NCI-H748 (cell line): ENCODE data around the gene WDR18.
A peak's percentile ranks its signal among the peaks of the same experiment; 100 is the strongest.

Experiments
- DNase-seq: peaks from one replicate; lab custom pipeline; 2025; ENCODE audit not compliant: unreplicated experiment; lab: John Stamatoyannopoulos, UW

Gene WDR18

DNA sequence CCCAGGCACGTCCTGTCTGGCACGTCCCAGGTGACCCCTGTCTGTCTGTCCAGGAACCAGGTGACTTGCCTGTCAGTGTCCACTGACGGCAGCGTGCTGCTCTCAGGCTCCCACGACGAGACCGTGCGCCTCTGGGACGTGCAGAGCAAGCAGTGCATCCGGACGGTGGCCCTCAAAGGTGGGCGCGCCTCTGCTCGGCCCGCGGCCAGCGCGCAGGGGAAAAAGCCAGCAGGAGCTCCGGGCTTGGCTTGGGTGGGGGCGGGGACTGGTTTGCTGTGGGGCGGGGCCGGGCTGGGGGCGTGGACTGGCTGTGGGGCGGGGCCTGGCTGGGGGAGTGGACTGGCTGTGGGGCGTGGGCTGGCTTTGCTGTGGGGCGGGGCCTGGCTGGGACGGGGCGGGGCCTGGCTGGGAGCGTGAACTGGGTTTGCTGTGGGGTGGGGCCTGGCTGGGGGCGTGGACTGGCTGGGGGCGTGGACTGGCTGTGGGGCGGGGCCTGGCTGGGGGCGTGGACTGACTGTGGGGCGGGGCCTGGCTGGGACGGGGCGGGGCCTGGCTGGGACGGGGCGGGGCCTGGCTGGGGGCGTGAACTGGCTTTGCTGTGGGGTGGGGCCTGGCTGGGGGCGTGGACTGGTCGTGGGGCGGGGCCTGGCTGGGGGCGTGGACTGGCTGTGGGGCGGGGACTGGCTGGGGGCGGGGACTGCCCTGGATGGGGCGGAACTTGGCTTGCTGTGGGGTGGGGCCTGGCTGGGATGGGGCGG is 7.2 kb downstream of the WDR18 start:
- no peak for DNase-seq

DNA sequence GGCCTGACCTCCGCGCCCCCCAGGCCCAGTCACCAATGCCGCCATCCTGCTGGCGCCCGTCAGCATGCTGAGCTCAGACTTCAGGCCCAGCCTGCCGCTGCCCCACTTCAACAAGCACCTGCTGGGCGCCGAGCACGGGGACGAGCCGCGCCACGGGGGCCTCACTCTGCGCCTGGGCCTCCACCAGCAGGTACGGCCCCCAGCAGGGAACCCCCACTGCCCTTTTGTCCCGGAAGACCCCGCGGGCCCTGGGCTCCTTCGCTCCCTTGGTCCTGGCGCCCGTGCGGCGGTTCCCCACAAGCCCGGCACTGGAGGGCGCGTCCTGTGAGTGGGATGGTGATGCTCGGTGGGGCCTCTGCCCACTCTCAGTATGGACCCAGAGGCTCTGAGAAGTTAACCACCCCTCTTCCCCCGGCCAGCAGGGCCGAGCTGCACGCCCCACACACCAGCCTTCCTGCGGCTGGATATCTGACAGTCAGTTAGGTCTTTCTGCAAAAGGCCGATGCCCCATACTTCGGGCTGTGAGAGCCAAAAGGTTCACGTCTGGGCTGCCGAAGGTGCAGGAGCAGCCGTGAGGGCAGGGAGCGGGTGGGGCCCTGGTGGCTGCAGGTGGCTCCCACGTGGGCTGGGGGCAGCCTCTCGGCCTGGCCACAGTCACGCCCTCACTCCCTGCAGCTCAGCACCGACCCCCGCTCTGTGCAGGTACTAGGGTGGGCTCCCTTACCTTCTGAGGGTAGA is 8.0 kb downstream of the WDR18 start:
- no peak for DNase-seq

DNA sequence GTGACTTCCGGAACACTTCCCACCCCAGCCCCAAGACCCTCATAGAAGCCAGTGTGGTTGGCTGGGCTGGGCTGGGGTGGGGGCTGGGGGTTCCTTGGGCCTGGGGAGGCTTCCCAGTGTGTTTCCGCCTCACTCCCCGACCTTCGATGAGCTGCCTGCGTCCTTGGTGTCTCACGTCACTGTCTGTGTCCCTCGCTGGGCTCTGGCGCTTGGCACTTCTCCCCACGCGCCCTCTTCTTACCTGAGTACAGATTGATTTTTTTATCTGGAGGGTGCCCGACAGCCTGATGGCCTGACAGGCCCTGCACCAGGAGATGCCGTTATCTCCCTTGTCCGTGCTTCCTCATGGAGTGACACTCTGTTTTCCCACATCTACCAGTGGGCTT is 8.5 kb downstream of the WDR18 start:
- no peak for DNase-seq

DNA sequence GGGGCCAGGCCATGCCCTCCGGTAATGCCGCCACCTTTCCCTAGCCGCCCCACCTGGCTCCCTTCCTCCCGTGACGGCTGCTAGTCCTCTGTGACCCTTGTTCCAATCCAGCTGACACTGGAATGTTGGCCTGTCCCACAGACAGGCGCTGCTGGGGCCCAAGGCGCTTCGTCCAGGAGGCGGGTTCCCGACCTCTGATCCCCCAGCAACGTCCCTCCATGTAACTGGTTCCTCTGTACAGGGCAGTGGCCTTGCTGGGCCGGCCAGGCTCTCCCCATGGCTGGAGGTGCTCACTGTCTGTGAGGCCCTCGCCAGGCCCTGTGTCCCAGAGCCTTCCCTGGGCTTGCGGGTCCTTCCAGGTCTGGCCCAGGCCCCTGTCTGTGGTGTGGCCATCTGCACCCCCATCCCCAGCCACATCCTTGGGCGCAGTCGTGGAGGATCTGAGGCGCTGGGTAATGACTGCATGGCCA is 9.3 kb downstream of the WDR18 start:
- no peak for DNase-seq

DNA sequence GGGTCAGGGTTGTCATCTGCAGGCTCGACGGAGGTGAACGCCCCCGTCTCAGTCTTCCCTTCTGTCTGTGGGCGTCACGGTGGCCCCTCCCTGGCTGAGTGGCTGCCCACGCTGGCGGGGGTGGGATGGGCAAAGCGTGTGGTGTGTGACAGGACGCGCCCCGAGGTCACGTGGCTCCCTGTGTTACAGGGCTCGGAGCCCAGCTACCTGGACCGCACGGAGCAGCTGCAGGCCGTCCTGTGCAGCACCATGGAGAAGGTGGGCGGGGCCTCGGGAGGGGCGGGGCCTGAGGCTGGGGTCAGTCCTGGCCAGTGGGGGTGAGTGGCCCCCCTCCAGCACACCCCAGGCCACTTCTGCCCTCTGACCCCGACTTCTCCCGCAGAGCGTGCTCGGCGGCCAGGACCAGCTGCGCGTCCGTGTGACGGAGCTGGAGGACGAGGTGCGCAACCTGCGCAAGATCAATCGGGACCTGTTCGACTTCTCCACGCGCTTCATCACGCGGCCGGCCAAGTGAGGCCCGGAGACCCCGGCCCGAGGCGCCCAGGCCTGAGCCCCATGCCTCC is 9.8 kb downstream of the WDR18 start:
- no peak for DNase-seq

DNA sequence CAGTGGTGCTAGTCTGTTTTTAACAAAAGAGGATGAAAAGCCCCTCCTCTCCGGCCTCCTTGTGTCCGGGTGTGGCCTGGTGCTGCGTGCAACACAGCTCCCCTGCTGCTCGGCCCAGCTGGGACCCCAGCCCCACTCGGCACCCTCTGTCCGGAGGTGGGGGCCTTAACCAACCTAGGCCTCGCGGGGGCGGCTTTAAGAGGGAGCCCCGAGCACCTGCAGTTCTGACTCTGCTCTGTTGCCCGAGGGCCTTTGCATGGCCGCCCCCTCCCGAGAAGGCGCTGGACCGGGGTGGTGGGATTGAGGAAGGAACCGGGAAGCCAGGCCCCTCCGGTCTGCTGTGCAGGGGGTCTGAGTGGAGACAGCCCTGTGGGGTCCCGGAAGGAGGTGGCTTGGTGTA is 10.4 kb downstream of the WDR18 start:
- no peak for DNase-seq

DNA sequence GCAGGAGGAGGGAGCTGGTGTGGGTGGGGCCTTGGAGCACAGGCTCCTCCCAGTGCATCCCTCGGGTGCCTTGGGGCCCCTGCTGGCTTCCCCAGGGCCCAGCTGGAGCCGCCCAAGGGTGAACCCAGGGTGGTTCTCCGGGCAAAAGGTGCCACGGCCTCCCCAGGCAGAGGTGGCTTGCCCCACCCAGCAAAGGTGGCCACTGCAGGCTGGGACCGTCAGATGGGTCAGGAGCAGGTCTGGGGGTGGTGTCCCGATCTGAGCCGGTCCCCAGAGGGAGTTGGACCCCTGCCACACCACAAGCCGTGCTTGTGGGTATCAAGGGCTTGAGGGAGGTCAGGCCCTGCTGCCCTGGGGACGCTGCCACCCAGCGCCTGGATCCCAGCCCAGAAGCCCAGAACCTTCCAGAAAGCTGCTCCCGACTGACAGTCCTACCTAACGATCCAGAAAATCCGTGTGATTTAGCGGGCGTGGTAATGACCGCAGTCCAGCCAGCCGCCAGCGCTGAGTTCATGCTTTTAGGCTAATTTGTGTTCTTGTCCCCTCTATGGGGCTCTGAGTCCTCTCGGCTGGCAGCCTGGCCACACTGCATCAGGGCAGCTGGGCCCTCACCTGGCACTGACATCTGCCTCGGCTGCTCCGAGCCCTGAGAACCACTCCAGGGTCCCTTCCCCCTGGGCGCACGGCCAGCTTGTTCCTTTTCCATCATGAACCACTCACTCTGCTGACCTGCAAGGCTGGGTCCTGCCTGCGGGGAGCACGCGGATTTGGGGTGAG is 11.1 kb downstream of the WDR18 start:
- DNase-seq = no peak

DNA sequence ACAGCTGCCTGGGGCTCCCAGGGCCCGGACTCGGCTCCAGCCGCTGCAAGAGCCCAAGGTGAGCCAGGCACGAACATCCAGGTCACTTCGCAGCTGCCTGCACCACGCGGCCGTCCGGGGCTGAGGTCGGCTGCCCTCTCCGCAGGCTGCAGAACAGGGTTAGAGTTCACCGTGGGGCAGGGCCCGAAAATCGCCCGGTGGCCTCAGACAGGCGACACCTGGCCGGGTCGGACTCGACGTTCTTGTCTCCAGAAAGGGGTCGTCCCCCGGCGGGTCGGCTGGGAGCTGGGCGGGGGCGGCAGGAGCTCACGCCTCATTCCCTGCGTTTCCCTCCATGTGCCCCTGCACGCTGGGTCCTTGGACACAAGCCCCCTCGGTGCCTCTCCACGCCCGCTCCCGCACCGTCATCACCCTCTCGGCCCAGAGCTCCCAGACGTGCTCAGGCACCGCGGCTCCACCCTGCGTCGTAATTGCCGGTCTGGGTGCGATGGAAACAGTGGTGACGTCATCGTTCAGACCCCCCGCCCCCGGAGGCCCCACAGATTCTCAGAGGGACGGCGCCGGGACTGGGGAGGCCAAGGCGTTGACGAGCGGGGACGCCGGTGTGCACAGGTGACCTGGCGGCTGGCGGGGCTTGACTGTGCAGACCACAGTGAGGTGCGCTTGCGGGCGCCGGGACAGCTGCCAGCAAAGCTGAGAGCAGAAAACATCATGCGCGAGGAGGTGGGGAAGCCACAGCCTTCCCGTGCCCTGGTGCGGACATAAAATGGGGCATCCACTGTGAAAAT is 12.1 kb downstream of the WDR18 start:
- DNase-seq = peak; percentile 46

DNA sequence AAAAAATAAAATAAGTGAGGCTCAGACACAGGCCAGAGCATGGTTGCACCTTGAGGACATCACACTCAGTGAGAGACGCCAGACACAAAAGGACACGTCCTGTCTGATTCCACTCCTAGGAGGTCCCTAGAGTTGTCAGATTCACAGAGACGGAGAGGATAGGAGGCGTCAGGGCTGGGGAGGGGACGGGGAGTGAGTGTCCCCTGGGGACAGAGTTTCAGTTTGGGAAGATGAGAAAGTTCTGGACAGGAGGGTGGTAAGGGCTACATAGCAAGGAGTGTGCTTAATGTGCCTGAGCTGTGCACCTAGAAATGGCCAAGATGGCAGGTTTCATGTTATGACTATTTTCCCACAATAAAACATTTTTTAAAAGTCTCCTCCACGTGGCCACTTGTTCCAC is 13.9 kb downstream of the WDR18 start:
- no peak for DNase-seq

DNA sequence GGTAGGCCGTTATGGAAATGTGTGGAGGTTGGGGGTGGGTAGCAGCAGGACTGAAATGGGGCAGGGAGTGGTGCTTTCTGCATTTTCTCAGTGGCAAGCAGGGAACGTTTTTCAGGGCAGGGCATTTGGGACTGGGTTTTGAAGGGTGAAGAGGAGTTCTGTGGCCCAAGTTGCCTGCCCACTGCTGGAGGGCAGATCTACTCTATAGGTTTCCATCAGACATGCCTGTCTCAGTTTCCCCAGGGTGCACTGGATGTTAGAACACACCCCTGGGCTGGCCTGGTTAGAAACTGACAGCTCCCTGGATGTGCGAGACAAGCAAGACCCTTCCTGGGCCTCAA is 15.2 kb downstream of the WDR18 start:
- no peak for DNase-seq

DNA sequence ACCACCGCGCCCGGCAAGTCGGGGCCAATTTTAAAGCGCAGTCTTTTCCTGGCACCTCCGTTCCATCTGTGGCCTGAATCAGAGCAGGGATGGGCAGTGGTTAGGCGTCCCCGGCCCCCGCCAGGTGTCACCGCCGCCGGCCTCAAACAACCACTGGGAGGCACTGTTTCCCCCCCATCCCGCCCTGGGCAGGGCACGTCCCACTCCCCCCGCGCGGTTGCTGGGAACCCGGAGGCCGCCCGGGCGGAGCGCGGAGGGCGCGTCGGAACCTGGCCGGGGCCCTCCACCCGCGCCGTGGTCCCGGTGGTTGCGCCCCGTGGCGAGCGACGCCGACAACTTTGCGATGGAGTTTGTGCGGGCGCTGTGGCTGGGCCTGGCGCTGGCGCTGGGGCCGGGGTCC is 15.9 kb downstream of the WDR18 start, which contains the start of gene GRIN3B:
TSS of gene GRIN3B (plus strand) at position 325 of the 400 bp plus-strand sequence. CDS start at position 344, 19 bp downstream.
- DNase-seq = peak; percentile 43

DNA sequence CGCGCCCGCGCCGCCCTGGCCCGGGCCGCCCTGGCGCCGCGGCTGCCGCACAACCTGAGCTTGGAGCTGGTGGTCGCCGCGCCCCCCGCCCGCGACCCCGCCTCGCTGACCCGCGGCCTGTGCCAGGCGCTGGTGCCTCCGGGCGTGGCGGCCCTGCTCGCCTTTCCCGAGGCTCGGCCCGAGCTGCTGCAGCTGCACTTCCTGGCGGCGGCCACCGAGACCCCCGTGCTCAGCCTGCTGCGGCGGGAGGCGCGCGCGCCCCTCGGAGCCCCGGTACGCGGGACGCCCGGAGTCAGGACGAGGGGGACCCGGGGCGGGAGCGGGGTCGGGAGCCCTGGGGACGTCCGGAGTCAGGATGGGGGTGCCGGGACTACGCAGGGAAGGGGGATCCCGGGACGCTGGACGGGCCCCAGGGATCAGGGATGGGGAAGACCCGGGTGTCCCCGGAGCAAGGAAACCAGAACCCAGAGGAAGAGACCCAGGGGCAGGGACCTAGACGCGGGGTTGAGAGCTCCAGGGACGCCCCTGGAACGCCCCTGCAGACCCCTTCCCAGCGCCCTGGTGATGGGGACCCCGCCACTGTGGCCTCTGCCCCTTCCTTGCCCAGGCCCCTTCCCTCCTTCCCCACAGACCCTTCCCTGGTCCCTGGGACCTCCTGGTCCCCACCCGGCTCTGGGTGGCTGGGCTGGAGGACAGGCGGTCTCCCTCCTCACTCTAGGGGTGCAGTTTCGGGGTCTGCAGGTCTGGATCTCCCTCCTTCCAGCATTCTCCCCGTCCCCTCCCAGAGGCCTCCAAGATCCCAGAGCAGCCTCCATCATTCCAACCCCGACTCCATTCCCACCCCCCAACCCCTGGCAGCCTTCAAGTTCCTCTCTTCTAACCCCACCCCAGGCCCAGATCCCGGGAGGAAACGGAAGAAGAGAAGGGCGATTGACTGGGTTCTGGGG is 16.7 kb downstream of the WDR18 start:
- DNase-seq = peak; percentile 7

DNA sequence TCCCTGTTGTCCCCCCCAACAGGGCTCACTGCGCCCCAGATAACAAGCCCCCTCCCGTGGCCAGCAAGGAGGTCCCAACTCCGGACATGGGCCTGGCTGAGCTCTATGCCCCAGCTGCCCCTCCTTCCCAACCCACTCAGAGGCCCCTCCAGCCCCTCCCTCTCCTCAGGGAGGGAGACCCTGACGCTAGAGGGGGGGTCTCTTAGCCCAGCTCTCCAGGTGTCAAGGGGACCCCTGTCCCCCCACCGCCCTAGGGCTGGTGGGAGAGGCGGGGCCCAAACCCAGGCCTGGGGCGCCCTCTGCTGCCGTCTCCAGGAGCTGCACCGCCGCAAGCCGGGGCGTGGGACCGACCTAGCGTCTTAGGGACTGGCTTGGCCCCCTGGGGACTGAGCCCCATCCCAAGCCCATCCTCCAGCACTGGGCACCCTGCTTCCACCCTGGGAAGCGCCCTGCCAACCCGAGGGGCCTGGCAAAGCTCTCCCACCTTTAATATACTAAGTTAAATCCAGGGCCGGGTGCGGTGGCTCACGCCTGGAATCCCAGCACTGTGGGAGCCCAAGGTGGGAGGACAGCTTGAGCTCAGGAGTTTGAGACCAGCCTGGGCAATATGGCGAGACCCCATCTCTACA is 17.5 kb downstream of the WDR18 start:
- DNase-seq = peak; percentile 33

DNA sequence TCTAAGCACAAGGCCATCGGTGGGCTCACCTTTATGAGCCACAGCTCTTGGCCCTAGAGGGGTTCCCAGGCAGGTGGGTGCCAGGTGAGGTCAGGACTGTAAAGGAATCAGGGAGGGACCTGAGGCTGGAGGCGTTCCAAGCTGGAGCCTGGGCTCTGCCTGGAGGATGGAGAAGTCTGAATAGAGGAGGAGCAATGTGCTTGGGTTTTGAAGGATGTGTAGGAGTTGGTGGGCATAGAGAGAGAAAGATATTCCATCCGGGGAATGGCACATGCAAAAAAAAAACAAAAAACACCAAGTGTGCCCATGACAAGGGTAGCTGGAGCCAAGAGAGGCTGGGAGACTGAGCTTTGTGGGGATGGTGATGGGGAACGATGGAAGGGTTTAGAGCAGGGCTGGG is 18.5 kb downstream of the WDR18 start:
- no peak for DNase-seq

DNA sequence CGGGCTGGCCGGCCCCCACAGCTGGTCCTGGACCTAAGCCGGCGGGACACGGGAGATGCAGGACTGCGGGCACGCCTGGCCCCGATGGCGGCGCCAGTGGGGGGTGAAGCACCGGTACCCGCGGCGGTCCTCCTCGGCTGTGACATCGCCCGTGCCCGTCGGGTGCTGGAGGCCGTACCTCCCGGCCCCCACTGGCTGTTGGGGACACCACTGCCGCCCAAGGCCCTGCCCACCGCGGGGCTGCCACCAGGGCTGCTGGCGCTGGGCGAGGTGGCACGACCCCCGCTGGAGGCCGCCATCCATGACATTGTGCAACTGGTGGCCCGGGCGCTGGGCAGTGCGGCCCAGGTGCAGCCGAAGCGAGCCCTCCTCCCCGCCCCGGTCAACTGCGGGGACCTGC is 19.1 kb downstream of the WDR18 start:
- no peak for DNase-seq

DNA sequence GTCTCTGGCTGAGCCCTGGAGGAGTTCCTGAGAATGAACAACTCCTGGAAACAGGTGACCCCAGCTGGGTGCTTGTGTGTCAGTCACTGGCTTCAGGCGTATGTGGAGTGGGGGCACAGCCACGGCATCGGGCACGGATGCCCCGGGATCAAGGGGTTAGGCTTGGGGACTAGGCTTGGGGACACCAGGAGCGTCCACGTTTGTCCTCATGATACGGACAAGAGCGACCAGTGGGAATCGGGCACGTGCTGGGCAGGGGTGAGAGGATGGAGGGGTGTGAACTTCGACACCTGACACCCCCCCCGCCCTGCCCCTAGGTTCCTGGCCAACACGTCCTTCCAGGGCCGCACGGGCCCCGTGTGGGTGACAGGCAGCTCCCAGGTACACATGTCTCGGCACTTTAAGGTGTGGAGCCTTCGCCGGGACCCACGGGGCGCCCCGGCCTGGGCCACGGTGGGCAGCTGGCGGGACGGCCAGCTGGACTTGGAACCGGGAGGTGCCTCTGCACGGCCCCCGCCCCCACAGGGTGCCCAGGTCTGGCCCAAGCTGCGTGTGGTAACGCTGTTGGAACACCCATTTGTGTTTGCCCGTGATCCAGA is 20.2 kb downstream of the WDR18 start:
- DNase-seq = no peak

DNA sequence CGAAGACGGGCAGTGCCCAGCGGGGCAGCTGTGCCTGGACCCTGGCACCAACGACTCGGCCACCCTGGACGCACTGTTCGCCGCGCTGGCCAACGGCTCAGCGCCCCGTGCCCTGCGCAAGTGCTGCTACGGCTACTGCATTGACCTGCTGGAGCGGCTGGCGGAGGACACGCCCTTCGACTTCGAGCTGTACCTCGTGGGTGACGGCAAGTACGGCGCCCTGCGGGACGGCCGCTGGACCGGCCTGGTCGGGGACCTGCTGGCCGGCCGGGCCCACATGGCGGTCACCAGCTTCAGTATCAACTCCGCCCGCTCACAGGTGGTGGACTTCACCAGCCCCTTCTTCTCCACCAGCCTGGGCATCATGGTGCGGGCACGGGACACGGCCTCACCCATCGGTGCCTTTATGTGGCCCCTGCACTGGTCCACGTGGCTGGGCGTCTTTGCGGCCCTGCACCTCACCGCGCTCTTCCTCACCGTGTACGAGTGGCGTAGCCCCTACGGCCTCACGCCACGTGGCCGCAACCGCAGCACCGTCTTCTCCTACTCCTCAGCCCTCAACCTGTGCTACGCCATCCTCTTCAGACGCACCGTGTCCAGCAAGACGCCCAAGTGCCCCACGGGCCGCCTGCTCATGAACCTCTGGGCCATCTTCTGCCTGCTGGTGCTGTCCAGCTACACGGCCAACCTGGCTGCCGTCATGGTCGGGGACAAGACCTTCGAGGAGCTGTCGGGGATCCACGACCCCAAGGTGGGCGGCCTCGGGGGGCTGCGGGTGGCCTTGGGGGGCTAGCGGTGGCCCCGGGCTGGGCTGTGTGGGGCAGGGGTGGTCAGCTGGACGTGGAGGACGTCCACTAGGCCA is 20.9 kb downstream of the WDR18 start:
- DNase-seq = peak; percentile 13
